Measurements from ENCODE around the gene FAM53A. TPM values are rescaled to one million over a fixed set of nuclear protein-coding genes. Genes with fewer than 3 reads are reported as not detected.

FAM53A gene
- total RNA-seq, 5 donors from 2014 or later (not counting 1 experiment from before 2014, with no cell fraction given) = 1.4 to 3.0 (median 1.9) TPM

- DNase-seq (no peak), ATAC-seq (replicated peaks in 1 of 4) (no peak)
- Mint-ChIP-seq H3K27me3 (peaks cover 0 to 9% of the 10 kb centered on the region in 2 donors), H3K27ac (no peak overlapping the region), H3K36me3 (peaks cover 6% of the 10 kb centered on the region), H3K9me3 (peaks cover 8 to 27% (median 12%) of the 10 kb centered on the region in 3 donors), H3K4me1 (no peaks in the 10 kb centered on the region), H3K4me3 (no peak overlapping the region)
- no peak overlapping the region for H3K4me3 ChIP-seq (ENCODE audit: control insufficient read depth in 1 of 2, extremely low read depth in 1 of 2, low read length in 1 of 2)
- CTCF ChIA-PET = interaction anchor here in 1 of 2 donors (0.6 kb wide), 1 partner anchor 17 kb away, joined by 12 read pairs; no protein-coding TSS in a partner anchor
- H3K27ac ChIP-seq (ENCODE audit: low read length) = no peak overlapping the region
- no peaks in the 10 kb centered on the region for H3K9me3 ChIP-seq
- H3K36me3 ChIP-seq (ENCODE audit: control insufficient read depth in 2 of 2, extremely low read depth in 1 of 2, insufficient read depth in 1 of 2, low read length in 1 of 2) = no peaks in the 10 kb centered on the region
- POLR2A ChIA-PET = no interaction called here
- H3K4me1 ChIP-seq (ENCODE audit: control insufficient read depth in 1 of 2, extremely low read depth in 1 of 2, insufficient read depth in 2 of 2, low read length in 2 of 2) = no peaks in the 10 kb centered on the region
- peaks cover 0 to 25% of the 10 kb centered on the region in 2 experiments for H3K27me3 ChIP-seq (replicated peaks in 1 of 2; ENCODE audit: control insufficient read depth in 2 of 2, extremely low read depth in 1 of 2, insufficient read depth in 2 of 2, low read length in 1 of 2)
- no CpG with 5 or more reads among the region's 3 CpGs for WGBS (ENCODE audit: insufficient coverage)
These were observed 93.0 kb downstream of the FAM53A start for GRCh38 chr4:1591107-1591506.

DNA sequence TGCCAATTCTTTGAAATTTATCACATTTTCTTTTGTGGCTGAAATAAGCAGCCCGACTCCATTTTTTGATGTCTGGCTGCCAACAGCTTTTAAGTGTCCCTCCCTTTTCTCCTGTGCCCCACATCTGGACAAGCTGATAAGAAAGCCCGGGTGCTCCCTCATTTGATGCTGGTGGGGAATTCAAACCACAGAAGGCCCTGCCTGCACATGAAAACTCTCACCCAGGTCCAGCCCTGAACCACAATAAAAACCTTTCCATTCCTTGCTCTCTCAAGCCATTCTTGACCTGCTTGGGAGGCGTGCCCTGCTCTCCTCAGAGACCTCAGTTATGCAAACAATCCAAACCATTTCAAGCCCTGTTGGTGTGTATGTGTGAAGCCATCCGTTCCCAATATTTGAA lies 93.9 kb downstream of the FAM53A start:
- Mint-ChIP-seq H3K36me3 (peaks cover 6% of the 10 kb centered on the region), H3K4me1 (no peaks in the 10 kb centered on the region), H3K27ac (no peak overlapping the region), H3K4me3 (no peak overlapping the region), H3K9me3 (peaks cover 8 to 27% (median 12%) of the 10 kb centered on the region in 3 donors), H3K27me3 (peaks cover 0 to 9% of the 10 kb centered on the region in 2 donors)
- no CpG with 5 or more reads among the region's 4 CpGs for WGBS (ENCODE audit: insufficient coverage)
- Histone ChIP-seq H3K4me1 (ENCODE audit: control insufficient read depth in 1 of 2, extremely low read depth in 1 of 2, insufficient read depth in 2 of 2, low read length in 2 of 2) (no peaks in the 10 kb centered on the region), H3K27me3 (replicated peaks in 1 of 2; ENCODE audit: control insufficient read depth in 2 of 2, extremely low read depth in 1 of 2, insufficient read depth in 2 of 2, low read length in 1 of 2) (peaks cover 0 to 20% of the 10 kb centered on the region in 2 experiments), H3K27ac (ENCODE audit: low read length) (no peak overlapping the region), H3K4me3 (ENCODE audit: control insufficient read depth in 1 of 2, extremely low read depth in 1 of 2, low read length in 1 of 2) (no peak overlapping the region), H3K9me3 (no peaks in the 10 kb centered on the region), H3K36me3 (ENCODE audit: control insufficient read depth in 2 of 2, extremely low read depth in 1 of 2, insufficient read depth in 1 of 2, low read length in 1 of 2) (no peaks in the 10 kb centered on the region)
- POLR2A ChIA-PET = no interaction called here
- CTCF ChIA-PET = no interaction called here
- no peak for ATAC-seq (replicated peaks in 1 of 4)
- DNase-seq = no peak

Other genes with a start within 250 kb of the FAM53A start
- gene SLBP, start 28.0 kb upstream of the FAM53A start, total RNA-seq = 10 to 100 TPM; 30.1 to 42.3 (median 36.1) TPM
- gene TMEM129, start 37.0 kb upstream of the FAM53A start, total RNA-seq = 10 to 100 TPM; 22.9 to 49.4 (median 46.3) TPM
- gene TACC3, start 37.2 kb upstream of the FAM53A start, total RNA-seq = 100 to 1,000 TPM; 100 to 138 (median 127) TPM
- under 1 TPM in 3 of 5 donors, not detected in 2; 0.70 to 0.91 (median 0.90) TPM for gene FGFR3, start 109.0 kb upstream of the FAM53A start, total RNA-seq
- 10 to 100 TPM; 35.4 to 60.3 (median 53.5) TPM for gene LETM1, start 171.8 kb upstream of the FAM53A start, total RNA-seq
- gene NSD2, start 187.1 kb upstream of the FAM53A start, total RNA-seq = 10 to 100 TPM; 40.8 to 55.3 (median 48.3) TPM